Bone marrow (tissue), 2 donors: ENCODE results near the gene HSD11B1L.

ENCODE experiments used
- DNase-seq, 2 donors: peaks; one replicate each; lab custom pipeline; 2025; lab: John Stamatoyannopoulos, UW

The HSD11B1L gene

DNA sequence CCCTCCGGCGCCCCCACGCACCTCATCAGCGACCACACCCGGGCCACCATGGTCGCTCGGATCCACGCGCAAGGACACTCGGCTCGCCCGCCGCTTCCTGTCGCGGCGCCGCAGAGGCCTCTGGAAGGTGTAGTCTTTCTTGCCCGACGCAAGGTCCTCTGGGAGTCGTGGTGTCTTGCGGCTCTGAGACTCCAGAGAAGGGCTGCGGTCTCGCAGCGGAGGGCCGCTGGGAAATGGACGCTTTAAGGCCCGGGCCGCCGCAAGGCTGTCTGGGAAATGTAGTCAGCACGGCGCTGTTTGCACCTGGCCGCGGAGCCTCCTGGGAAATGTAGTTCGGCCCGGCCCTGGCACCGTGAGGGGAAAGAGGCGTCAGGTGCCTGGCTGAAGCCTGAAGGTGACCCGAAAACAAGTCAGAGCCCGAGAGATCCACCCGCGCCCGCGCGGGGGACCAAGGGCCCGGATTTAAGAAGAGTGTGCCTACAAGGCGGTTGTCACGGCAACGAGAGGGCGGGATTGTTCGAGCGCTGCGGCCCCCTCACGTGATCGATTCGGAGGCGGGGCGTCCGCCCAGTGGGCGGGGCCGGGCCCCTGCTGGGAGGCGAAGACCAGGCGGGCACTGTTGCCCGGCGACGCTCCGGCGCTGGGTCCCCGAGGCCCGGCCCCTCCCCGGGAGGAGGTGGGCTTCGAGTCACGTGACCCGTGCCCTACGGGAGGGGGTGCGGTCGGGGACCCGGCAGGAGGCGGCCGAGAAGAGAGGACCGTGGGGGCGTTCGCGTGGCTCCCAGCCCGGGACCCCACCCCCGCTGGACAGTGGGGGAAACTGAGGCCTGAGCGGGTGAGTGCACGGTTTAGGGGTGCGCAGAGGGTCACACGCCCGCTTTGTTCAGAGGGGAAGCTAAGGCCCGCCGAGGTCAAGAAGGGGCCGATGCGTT lies at the start of gene HSD11B1L, which contains the start of gene MICOS13:
Gene HSD11B1L, plus strand, starts transcription at position 591 of the 932 bp plus-strand sequence. CDS start 3,806 bp downstream, outside the sequence.
Gene MICOS13, minus strand, starts transcription at position 80 of the 932 bp plus-strand sequence. Its CDS starts 30 bp downstream, at position 50.
- peak; percentile 97 for DNase-seq

DNA sequence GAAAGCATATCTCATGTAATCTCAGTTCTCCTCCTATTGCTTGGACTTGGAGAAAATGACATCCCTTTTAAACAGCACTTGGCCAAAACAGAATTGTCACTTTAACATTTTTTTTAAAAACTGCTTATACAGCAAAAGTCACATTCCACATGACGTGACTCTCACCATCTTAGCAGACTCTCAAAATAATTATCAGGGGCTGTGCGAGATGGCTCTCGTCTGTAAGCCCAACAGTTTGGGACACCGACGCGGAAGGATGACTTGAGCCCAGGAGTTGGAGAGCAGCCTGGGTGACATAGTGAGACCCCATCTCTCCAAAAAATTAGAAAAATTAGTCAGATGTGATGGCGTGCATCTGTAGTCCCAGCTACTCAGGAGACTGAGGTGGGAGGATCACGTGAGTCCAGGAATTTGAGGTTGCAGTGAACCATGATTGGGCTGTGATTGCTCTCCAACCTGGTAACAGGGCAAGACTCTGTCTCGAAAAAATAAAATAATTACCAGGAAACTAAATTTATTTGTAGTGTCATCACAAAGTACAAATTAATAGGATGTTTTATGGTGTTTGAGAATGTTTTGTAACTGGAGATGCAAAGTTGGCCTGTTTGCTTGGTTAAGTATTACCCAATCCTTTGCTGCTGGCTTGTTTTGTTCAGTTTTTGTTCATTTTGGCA lies 49.1 kb upstream of the HSD11B1L start:
- no peak for DNase-seq

- no peak for DNase-seq
Observed at GRCh38 chr19:5632241-5632612, 48.6 kb upstream of the HSD11B1L start.

- no peak for DNase-seq
Observed at GRCh38 chr19:5632657-5633056, 48.2 kb upstream of the HSD11B1L start.

DNA sequence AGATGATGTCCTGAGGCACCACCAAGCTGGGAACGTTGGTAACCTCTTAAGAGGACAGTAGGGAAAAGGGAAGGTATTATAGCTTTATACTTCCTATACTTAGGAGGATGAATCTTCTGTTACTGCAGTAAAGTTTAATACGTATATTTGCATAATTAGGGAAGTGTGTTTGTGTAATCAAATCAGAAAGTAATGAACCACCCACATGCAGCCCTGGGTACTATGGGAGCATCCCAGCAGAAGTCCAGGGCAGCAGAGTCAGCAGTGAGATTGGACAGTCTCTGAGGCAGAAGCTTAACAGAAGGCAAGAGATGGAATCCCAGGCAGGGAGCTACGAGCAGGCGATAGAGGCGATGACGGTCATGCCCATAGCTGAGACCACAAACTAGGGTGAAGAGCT lies 45.4 kb upstream of the HSD11B1L start:
- no peak for DNase-seq

- DNase-seq: no peak
Observed at GRCh38 chr19:5637971-5638370, 42.9 kb upstream of the HSD11B1L start.

DNA sequence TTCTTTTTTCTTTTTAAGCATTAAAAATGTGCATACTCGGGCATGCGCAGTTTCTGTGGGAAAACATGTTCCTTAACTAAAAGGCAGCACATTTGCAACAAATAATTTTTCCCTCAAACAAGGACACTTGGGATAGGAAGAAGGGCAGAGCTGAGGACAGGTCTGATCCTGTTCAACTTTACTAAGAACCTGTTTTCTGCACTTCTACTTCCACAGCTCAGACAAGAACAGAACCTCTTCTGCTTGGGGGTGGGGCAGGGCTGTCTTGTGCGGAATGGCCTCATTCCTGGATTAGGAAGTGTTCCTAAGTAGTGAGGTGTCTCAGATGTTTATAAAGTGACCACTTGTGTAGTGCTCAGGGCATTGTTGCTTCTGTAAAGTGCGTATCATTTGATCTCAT lies 39.7 kb upstream of the HSD11B1L start:
- DNase-seq: no peak

- no peak for DNase-seq
Observed at GRCh38 chr19:5642204-5642603, 38.6 kb upstream of the HSD11B1L start.

DNA sequence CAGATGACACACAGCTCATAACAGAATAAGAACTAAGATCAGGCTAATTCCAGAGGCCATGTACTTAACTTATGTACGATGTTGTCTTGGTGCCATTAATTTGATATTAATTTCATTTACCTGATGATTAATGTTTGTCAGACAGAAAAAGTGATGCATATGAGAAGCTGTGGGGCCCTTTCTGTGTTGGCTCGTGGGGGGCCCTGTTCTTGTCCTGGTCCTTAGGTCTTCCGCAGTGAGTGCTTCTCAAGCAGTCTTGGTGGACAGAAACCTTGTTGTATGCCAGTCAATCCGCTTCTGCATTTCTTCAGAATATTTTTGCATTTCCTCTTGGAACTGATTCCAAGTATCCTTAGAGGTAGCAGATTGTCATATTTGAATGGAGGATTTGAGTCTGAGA lies 37.8 kb upstream of the HSD11B1L start:
- DNase-seq: no peak

- DNase-seq: no peak
Observed at GRCh38 chr19:5644037-5644436, 36.8 kb upstream of the HSD11B1L start.

DNA sequence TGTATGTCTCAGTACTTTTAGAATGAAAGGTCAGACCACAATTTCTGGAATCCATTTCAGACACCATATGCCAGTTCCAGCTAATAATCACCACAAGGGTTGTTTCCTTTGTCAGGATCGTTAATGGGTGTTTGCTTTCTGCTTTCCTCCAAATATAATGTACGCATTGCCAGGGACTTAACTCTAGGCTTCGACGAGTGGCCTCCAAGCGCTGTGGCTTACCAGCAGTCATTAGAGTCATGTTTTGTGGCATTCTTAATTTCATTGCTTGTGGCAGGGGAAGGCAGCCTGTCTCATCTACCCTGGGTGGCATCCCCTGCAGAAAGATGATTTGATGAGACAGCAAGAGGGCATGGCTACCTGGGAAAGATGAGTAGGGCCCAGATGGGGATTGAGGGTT lies 35.4 kb upstream of the HSD11B1L start:
- no peak for DNase-seq

DNA sequence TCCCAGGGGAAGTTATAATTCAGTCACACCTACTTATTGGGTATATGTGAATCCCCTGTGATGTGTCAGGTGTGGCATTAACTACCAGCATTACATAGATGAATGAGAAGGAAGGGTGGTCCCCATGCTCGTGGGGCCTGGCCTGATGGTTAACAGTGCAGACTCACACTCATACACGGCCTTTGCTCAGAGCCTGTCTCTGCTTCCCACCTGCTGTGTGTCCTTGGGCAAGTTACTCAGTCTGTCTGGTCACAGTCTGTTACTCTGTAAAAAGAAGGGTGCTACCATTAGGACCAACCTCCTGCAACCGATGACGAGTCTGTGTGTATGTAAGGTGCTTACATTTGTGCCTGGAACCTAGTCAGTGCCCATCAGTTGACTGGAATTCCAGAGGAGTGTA lies 34.1 kb upstream of the HSD11B1L start:
- DNase-seq: no peak

GRCh38 chr19:5648464-5648863 lies 32.4 kb upstream of the HSD11B1L start:
- DNase-seq: no peak

DNA sequence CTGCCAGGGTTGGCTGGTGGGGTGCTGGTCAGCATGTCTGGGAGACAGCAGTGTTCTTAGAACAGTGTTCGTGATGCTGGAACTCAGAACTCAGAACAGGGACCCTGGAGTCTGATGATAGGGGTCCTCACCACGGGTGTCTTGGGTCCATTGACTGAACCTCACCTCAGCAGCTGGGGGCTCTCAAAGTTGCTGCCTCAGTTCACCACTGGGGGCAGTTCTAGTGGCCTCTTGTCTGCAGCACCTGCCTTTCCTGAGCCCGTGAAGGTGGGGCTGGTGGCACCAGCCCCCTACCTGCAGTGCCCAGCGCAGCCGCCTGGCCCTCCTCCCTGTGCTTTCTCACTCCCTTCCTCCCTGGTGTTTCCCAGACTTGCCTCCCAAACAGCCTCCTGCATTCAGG lies 29.5 kb upstream of the HSD11B1L start:
- no peak for DNase-seq

DNA sequence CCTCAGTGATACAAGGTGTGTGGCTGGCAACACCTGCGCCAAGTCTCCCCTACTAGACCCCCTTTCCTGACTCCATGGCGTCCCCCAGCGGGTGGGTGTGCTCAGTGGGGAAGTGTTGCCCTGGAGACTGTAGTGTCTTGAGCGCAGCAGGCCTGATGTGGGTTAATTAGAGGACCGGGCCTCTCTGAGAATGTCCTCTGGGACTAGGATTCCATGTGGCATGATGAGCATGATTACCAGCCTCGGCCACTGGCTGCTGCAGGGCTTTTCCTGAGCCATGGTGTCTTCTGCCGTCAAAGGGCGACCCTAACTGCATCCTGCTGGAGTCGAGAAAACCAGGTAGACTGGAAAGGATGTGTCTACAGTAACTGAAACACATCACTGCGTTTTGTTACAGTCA lies 28.6 kb upstream of the HSD11B1L start:
- DNase-seq: no peak

DNA sequence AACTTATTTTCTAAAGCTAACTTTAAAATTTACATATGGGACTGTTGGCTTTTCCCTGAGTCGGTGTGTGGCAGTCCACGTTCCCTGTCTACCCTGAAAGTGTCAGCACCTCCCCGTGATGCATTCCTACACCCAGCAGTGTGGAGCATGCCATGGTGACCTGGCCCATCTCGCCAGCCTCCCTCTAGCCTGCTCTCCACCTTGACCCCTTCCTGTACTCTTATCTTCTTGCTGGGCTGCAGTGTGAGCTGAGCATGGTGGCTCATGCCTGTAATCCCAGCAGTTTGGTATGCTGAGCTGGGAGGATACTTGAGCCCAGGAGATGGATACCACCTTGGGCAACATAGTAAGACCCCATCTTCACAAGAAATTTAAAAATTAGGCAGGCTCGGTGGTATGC lies 25.9 kb upstream of the HSD11B1L start:
- no peak for DNase-seq

- no peak for DNase-seq
Observed at GRCh38 chr19:5655412-5655811, 25.4 kb upstream of the HSD11B1L start.

DNA sequence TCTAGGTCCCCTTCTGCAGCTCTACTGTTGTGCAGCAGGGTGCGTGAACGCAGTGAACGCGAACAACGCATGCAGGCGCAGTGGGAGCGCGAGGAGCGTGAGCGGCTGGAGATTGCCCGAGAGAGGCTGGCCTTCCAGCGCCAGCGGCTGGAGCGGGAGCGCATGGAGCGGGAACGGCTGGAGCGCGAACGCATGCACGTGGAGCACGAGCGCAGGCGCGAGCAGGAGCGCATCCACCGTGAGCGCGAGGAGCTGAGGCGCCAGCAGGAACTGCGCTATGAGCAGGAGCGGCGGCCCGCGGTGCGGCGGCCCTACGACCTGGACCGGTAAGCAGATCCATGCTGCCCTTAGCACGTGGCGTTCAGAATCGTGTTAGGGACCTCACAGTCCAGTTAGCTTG lies 19.3 kb upstream of the HSD11B1L start:
- no peak for DNase-seq

DNA sequence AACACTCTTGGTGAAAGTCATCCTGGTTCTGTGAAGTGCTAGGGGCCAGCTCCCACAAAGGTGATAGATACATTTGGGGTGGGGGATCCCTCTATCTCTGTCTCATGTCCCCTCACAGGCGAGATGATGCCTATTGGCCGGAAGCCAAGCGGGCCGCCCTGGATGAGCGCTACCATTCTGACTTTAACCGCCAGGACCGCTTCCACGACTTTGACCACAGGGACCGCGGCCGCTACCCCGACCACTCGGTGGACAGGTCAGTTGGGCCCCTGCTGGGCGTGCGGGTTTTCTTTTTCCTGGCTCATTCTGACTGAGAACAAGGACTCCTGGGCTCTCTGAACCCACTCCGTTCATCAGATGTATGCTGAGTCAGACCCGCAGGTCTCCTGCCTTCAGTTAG lies 16.9 kb upstream of the HSD11B1L start:
- no peak for DNase-seq

GRCh38 chr19:5664515-5664914 lies 16.3 kb upstream of the HSD11B1L start:
- no peak for DNase-seq

GRCh38 chr19:5665781-5666513 lies 14.9 kb upstream of the HSD11B1L start:
- no peak for DNase-seq

- no peak for DNase-seq
Observed at GRCh38 chr19:5666921-5667610, 13.8 kb upstream of the HSD11B1L start.
